GM19468 (cell line): Measurements from ENCODE around the gene MLLT10.
A peak's percentile ranks its signal among the peaks of the same experiment; 100 is the strongest.
"Not testable (repeated sequence)": the region's sequence is repeated elsewhere in the genome, so short reads cannot be mapped to it uniquely, and the experiment has no call there.

Source experiments
- ATAC-seq: cut with Tn5 transposase; IDR thresholded peaks from one replicate; pipeline ENCODE4 v1.9.1; 2021; ENCODE audit warnings: mild to moderate bottlenecking, moderate library complexity, moderate number of reproducible peaks; ENCODE audit not compliant: unreplicated experiment; ENCODE audit errors: extremely low read depth

MLLT10 gene

DNA sequence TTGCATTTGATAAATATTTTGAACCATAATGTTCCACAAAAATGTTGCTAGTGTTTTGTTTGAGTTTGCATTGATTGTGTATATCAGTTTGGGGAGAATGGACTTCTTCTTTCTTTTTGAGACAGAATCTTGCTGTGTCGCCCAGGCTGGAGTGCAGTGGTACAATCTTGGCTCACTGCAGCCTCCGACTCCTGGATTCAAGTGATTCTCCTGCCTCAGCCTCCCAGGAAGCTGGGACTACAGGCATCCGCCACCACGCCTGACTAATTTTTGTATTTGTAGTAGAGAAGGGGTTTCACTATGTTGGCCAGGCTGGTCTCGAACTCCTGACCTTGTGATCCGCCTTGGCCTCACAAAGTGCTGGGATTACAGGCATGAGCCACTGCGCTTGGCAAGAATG is 25.0 kb downstream of the MLLT10 start:
- ATAC-seq: not testable (repeated sequence)

DNA sequence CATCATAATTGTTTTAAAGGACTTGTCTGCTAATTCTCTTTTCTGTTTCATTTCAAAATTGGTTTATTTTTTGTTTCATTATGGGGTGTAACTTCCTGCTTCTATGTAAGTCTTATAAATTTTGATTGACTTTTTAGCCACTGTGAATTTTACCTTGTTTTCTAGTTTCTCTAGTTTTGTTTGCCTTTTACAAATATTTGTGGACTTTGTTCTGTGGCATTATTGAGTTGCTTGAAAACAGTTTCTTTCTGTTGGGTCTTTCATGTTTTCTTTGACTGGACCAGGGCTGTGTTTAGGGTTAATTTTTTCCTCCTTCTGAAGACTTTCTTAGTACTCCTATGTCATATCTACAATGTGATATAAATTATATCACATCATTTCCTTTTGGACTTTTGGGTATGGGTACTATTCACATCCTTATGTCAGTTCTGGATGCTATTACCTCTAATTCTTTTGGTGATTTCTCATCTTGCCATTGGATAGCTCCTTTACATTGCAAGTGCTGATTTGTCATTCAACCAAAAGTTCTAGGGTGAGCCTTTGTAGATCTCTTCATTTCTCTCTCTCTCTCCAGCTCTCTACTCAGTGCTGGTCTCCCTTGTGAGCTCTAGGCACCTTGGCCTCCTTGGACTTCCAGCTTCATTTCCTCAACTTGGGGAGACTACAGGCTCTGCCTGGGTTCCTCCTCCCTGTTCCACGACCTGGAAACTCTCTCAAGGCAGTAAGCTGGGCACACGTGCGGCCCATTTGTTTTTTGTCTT is 36.9 kb downstream of the MLLT10 start:
- no peak for ATAC-seq

- ATAC-seq: no peak
Observed at GRCh38 chr10:21572578-21572977, 38.5 kb downstream of the MLLT10 start.

DNA sequence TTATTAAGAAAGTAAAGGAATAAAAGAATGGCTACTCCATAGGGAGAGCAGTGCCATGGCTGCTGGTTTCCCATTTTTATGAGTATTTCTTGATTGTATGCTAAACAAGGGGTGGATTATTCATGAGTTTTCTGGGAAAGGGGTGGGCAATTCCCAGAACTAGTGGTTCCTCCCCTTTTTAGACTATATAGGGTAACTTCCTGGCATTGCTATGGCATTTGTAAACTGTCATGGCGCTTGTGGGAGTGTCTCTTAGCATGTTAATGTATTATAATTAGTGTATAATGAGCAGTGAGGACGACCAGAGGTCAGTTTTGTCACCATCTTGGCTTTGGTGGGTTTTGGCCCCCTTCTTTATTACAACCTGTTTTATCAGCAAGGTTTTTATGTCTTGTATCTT is 40.5 kb downstream of the MLLT10 start:
- not testable (repeated sequence) for ATAC-seq

- no peak for ATAC-seq
Observed at GRCh38 chr10:21579291-21579690, 45.3 kb downstream of the MLLT10 start.

- ATAC-seq: peak; percentile 63
Observed at GRCh38 chr10:21581421-21581834, 47.4 kb downstream of the MLLT10 start.

GRCh38 chr10:21584834-21585530 is 51.0 kb downstream of the MLLT10 start:
- no peak for ATAC-seq

GRCh38 chr10:21587391-21587790 is 53.4 kb downstream of the MLLT10 start:
- ATAC-seq: no peak

DNA sequence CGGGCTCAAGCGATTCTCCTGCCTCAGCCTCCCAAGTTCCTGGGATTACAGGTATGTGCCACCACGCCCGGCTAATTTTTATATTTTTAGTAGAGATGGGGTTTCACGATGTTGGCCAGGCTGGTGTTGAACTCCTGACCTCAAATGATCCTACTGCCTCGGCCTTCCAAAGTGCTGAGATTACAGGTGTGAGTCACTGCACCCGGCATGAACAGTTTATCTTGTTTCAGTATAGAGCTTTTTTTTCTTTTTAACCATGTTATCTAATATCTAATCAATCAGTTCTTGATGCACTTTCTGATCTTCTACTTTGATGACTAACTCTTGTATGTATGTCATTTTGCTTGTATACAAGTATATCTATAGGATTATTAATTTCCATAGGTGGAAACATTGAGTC is 54.1 kb downstream of the MLLT10 start:
- not testable (repeated sequence) for ATAC-seq

DNA sequence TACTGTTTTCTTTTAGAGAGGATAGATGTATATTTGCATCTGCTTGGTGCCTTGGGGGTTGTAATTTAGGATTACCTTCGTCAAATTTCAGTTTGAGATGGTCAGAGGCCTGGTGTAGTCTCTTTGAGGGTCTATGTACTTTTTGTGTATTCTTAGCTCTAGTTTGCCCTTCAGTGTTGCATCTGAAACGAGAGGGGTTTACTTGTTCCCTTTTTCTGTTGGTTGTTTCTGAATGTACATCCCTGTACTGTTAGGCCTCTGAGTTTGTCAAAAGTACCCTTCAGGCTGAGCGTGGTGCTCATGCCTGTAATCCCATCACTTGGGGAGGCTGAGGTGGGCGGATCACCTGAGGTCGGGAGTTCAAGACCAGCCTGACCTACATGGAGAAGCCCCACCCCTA is 60.0 kb downstream of the MLLT10 start:
- no peak for ATAC-seq

DNA sequence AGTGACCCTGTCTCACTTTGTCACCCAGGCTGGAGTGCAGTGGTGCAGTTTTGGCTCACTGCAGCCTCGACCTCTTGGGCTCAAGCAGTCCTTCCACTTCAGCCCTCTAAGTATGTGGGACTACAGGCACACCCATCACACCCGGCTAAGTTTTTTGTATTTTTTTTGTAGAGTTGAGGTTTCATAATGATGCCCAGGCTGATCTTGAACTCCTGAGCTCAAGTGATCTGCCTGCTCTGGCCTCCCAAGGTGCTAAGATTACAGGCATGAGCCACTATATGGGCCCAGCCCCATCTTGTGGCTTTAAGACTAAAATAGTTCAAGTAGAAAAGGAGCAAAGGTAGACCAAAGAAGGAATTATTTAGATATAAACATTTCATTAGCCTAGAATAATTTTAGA is 65.5 kb downstream of the MLLT10 start:
- ATAC-seq: no peak

DNA sequence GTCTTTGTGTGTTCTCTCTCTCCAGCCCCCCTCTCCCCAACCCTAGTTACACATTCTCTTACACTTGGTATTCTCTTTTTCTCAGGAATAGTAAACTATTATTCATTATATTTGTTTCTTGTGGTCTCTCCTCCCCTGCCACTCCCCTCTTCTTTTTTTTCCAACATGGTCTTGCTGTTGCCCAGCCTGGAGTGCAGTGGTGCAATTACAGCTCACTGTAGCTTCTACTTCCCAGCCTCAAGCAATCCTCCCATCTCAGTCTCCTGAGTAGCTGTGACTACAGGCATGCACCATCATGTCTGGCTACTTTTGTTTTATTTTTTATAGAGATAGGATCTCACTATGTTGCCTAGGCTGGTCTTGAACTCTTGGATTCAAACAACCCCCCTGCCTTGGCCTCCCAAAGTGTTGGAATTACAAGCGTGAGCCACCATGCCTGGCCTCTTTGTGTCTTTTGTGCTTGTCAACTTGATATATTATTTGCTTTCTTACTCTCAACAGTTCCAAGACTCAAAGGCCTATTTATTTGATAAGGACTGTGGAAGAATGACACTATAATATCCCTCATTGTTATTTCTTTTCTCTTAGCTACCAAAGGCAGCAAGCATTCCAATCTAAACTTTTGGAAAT is 66.9 kb downstream of the MLLT10 start:
- no peak for ATAC-seq

- ATAC-seq: no peak
Observed at GRCh38 chr10:21602313-21602712, 68.3 kb downstream of the MLLT10 start.

GRCh38 chr10:21603721-21604120 is 69.7 kb downstream of the MLLT10 start:
- ATAC-seq: no peak

- no peak for ATAC-seq
Observed at GRCh38 chr10:21604651-21605050, 70.6 kb downstream of the MLLT10 start.

DNA sequence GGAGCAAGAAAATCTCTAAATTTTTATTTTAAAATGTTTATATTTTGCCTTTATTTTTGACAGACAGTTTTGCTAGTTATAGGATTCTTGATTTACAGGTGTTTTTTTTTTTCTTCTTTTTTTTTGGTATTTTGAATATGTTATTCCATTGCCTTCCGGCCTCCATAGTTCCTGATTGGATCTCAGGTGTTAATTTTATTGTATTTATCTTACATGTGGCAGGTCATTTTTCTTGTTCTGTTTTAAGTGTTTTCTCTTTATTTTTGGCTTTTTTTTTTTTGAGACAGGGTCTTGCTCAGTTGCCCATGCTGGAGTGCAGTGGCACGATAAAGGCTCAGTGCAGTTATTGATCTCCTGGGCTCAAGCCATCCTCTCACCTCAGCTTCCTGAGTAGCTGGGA is 73.9 kb downstream of the MLLT10 start:
- no peak for ATAC-seq

- ATAC-seq: no peak
Observed at GRCh38 chr10:21614000-21614399, 80.0 kb downstream of the MLLT10 start.

DNA sequence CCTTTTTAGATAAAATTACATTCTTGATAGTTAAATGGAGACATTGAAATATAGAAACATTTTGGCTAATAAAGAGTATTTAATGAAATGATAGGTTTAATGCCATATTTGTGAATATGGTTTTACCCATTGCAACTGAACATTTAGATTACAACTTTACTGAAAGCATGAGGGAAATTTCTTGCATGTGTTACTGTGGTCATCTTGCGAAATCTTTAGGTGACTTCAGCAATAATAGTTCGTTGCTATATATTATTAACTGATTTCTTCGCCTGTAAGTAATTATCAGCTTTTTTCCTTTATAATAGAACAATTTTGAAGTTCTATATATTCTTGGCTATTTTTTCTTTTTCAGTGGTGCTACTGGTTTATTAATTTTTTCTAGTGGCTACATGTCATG is 83.2 kb downstream of the MLLT10 start:
- ATAC-seq: no peak

- ATAC-seq: no peak
Observed at GRCh38 chr10:21623291-21623690, 89.3 kb downstream of the MLLT10 start.

GRCh38 chr10:21624421-21624820 is 90.4 kb downstream of the MLLT10 start:
- ATAC-seq: not testable (repeated sequence)

- ATAC-seq: no peak
Observed at GRCh38 chr10:21624951-21625350, 90.9 kb downstream of the MLLT10 start.
